GM23338 (cell line): ENCODE measurements around the gene ARHGAP10. TPM values are rescaled to one million over a fixed set of nuclear protein-coding genes. Genes with fewer than 3 reads are reported as not detected.

Experiments used
- ATAC-seq: fragments of 200-7000 bp; cut with Tn5 transposase; 3 replicates; pipeline ENCODE4 v1.9.1; 2020
- DNase-seq: peaks from one replicate; pipeline ENCODE4 v3.0.0-alpha.2; 2015; ENCODE audit warnings: low spot score
- H2AFZ ChIP-seq: fragments of 200-600 bp; sonication (generic); 2 replicates; pipeline ENCODE4 v1.8.0; 2016; ENCODE audit warnings: antibody characterized with exemption, mild to moderate bottlenecking, moderate library complexity
- H3F3A ChIP-seq: fragments of 200-600 bp; sonication (generic); replicated peaks from 2 replicates; pipeline ENCODE4 v1.8.0; 2017; ENCODE audit warnings: antibody characterized with exemption, mixed run types, low read depth
- H3K27ac ChIP-seq: fragments of 200-600 bp; sonication (generic); 2 replicates; pipeline ENCODE4 v1.6.1; 2016; ENCODE audit warnings: low read depth
- H3K27me3 ChIP-seq: fragments of 200-600 bp; sonication (generic); 2 replicates; pipeline ENCODE4 v1.8.0; 2016; ENCODE audit warnings: mild to moderate bottlenecking, mixed run types, moderate library complexity; ENCODE audit not compliant: insufficient read depth
- H3K36me3 ChIP-seq: fragments of 200-600 bp; sonication (generic); 2 replicates; pipeline ENCODE4 v1.8.0; 2016; ENCODE audit warnings: mild to moderate bottlenecking; ENCODE audit not compliant: insufficient read depth
- H3K4me1 ChIP-seq: fragments of 200-600 bp; sonication (generic); 2 replicates; pipeline ENCODE4 v1.8.0; 2016; ENCODE audit warnings: mild to moderate bottlenecking, moderate library complexity; ENCODE audit not compliant: insufficient read depth
- H3K4me2 ChIP-seq: fragments of 200-600 bp; sonication (generic); 2 replicates; pipeline ENCODE4 v1.7.1; 2017; ENCODE audit warnings: mixed run types
- H3K4me3 ChIP-seq: fragments of 200-600 bp; sonication (generic); 2 replicates; pipeline ENCODE4 v1.6.1; 2016; ENCODE audit warnings: mixed run types
- H3K79me2 ChIP-seq: fragments of 200-600 bp; sonication (generic); replicated peaks from 2 replicates; pipeline ENCODE4 v1.8.0; 2017; ENCODE audit warnings: mild to moderate bottlenecking; ENCODE audit not compliant: insufficient read depth
- H3K9me2 ChIP-seq: fragments of 200-600 bp; sonication (generic); 2 replicates; pipeline ENCODE4 v1.8.0; 2017; ENCODE audit not compliant: insufficient read depth
- H4K20me1 ChIP-seq: fragments of 200-600 bp; sonication (generic); replicated peaks from 2 replicates; pipeline ENCODE4 v1.8.0; 2017; ENCODE audit warnings: mild to moderate bottlenecking; ENCODE audit not compliant: insufficient read depth
- H3K27ac Mint-ChIP-seq: 2 replicates; pipeline ENCODE4 v1.8.0; 2020; ENCODE audit warnings: inconsistent platforms, mild to moderate bottlenecking, moderate library complexity, mixed read lengths
- H3K27me3 Mint-ChIP-seq: 3 replicates; pipeline ENCODE4 v1.8.0; 2022; ENCODE audit warnings: low read depth, mild to moderate bottlenecking, moderate library complexity, mixed read lengths, inconsistent platforms; ENCODE audit not compliant: insufficient read depth, poor library complexity
- H3K36me3 Mint-ChIP-seq: 3 replicates; pipeline ENCODE4 v1.8.0; 2021; ENCODE audit warnings: low read depth, mild to moderate bottlenecking, inconsistent platforms, moderate library complexity, mixed read lengths
- H3K4me1 Mint-ChIP-seq: 3 replicates; pipeline ENCODE4 v1.8.0; 2020; ENCODE audit warnings: mild to moderate bottlenecking, inconsistent platforms, mixed read lengths
- H3K4me3 Mint-ChIP-seq: 3 replicates; pipeline ENCODE4 v1.8.0; 2021; ENCODE audit warnings: moderate library complexity, mild to moderate bottlenecking, inconsistent platforms, mixed read lengths
- H3K9me3 Mint-ChIP-seq: 3 replicates; pipeline ENCODE4 v1.8.0; 2020; ENCODE audit warnings: moderate library complexity, mild to moderate bottlenecking, inconsistent platforms, mixed read lengths
- CREB1 ChIP-seq: fragments of 250-450 bp; sonication (Bioruptor Pico); IDR thresholded peaks from 2 replicates; pipeline ENCODE4 v1.5.0; 2020; ENCODE audit warnings: low read depth, mild to moderate bottlenecking, moderate library complexity
- EZH2 ChIP-seq: fragments of 200-600 bp; sonication (generic); IDR thresholded peaks from one replicate; pipeline ENCODE4 v1.8.0; 2017; ENCODE audit warnings: antibody characterized with exemption, mild to moderate bottlenecking, low read depth; ENCODE audit not compliant: unreplicated experiment
- EZH2phosphoT487 ChIP-seq: fragments of 200-600 bp; sonication (generic); IDR thresholded peaks from one replicate; pipeline ENCODE4 v1.8.1; 2018; ENCODE audit warnings: antibody characterized with exemption; ENCODE audit not compliant: unreplicated experiment
- NANOG ChIP-seq: IDR thresholded peaks from 2 replicates; pipeline ENCODE4 v1.6.1; 2016; ENCODE audit warnings: antibody characterized with exemption, borderline replicate concordance
- POLR2AphosphoS5 ChIP-seq: IDR thresholded peaks from 2 replicates; pipeline ENCODE4 v1.6.1; 2016; ENCODE audit warnings: antibody characterized with exemption, low read depth
- STAT1 ChIP-seq: IDR thresholded peaks from one replicate; pipeline ENCODE4 v1.6.1; 2016; ENCODE audit warnings: antibody characterized with exemption; ENCODE audit not compliant: unreplicated experiment
- ZNF114 ChIP-seq: fragments of 250-450 bp; sonication (Bioruptor Pico); IDR thresholded peaks from 2 replicates; pipeline ENCODE4 v1.5.0; 2020; ENCODE audit warnings: mild to moderate bottlenecking, moderate library complexity
- ZNF331 ChIP-seq: fragments of 250-450 bp; sonication (Bioruptor Pico); IDR thresholded peaks from 2 replicates; pipeline ENCODE4 v1.5.0; 2020; ENCODE audit warnings: low read depth, mild to moderate bottlenecking, moderate library complexity
- polyA plus RNA-seq: library from polyadenylated mRNA; unstranded; fragments of >200 nt; fragmentation: Nextera tagmentation; extraction: Ambion mirVana; gene quantifications from 2 replicates; pipeline ENCODE4 v1.2.1, GENCODE V29; 2016
- total RNA-seq: library from RNA; depleted of rRNA; stranded (reverse); fragments of >200 nt; shearing (Covaris generic); gene quantifications from 2 replicates; pipeline ENCODE4 v1.2.3, GENCODE V29; 2014
- TF ChIP-seq, protein P1 (sequence below): IDR thresholded peaks from one replicate; pipeline ENCODE4 v1.6.1; 2018; ENCODE audit warnings: antibody characterized with exemption; ENCODE audit not compliant: unreplicated experiment
- TF ChIP-seq, protein P2 (sequence below): IDR thresholded peaks from 2 replicates; pipeline ENCODE4 v1.6.1; 2016; ENCODE audit warnings: antibody characterized with exemption
- TF ChIP-seq, protein P3 (sequence below): fragments of 250-450 bp; sonication (Bioruptor Pico); IDR thresholded peaks from 2 replicates; pipeline ENCODE4 v1.5.0; 2020; ENCODE audit warnings: mild to moderate bottlenecking, moderate library complexity

ARHGAP10 gene
- total and polyA plus RNA-seq, 2 experiments from 2014 or later, result 5.1 to 6.3 TPM

DNA sequence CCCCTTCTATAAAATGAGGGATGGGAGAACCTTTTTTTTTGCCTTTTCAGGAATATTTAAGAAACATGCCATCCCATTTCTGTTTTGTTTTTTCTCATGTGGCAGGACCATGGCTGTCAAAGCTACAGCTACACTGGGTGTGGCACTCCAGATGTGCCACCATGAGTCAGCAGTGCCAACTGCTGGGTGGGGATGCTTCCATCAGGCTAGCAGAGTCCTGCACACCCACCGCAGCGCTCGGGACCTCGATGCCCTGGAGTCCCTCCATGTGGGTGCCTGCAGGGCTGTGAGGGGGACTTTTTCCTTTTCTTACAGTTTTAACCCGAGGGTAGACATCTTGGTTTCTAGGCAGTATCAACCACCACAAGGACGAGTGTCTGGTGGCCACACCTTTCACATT, 357.7 kb downstream of the ARHGAP10 start (continued):
- TF ChIP-seq, protein P1, sequence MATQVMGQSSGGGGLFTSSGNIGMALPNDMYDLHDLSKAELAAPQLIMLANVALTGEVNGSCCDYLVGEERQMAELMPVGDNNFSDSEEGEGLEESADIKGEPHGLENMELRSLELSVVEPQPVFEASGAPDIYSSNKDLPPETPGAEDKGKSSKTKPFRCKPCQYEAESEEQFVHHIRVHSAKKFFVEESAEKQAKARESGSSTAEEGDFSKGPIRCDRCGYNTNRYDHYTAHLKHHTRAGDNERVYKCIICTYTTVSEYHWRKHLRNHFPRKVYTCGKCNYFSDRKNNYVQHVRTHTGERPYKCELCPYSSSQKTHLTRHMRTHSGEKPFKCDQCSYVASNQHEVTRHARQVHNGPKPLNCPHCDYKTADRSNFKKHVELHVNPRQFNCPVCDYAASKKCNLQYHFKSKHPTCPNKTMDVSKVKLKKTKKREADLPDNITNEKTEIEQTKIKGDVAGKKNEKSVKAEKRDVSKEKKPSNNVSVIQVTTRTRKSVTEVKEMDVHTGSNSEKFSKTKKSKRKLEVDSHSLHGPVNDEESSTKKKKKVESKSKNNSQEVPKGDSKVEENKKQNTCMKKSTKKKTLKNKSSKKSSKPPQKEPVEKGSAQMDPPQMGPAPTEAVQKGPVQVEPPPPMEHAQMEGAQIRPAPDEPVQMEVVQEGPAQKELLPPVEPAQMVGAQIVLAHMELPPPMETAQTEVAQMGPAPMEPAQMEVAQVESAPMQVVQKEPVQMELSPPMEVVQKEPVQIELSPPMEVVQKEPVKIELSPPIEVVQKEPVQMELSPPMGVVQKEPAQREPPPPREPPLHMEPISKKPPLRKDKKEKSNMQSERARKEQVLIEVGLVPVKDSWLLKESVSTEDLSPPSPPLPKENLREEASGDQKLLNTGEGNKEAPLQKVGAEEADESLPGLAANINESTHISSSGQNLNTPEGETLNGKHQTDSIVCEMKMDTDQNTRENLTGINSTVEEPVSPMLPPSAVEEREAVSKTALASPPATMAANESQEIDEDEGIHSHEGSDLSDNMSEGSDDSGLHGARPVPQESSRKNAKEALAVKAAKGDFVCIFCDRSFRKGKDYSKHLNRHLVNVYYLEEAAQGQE, result no peak
- TF ChIP-seq NANOG (no peak), EZH2 (no peak)

DNA sequence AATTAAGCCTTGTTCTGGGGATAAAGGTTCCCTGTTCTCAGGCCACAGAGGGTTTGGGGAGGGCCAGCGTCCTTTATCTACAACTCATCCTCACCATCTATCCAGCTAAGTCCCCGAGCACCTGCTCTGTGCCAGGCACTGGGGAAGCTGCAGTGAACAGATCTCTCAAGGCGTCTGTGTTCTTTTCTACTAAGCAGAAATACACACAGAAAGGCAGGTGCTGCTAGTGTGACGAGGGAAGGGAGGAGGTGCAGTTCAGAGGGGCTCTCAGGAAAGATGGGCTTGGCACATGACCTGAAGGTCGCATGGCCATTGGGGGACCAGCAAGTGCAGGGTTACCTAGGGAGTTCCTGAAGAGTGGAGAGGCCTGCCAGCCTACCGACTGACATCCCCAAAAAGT, 358.1 kb downstream of the ARHGAP10 start:
- no peaks in the 10 kb centered on the region for H3K36me3 Mint-ChIP-seq
- no peak for DNase-seq
- no peaks in the 10 kb centered on the region for H3K4me1 ChIP-seq
- no peaks in the 10 kb centered on the region for H3F3A ChIP-seq
- H3K9me2 ChIP-seq, result 0 out of 2 replicates have a peak, but pooled peaks cover 3% of the 10 kb centered on the region
- H3K36me3 ChIP-seq, result no peaks in the 10 kb centered on the region
- no peaks in the 10 kb centered on the region for H3K79me2 ChIP-seq
- peaks cover 4% of the 10 kb centered on the region; the same call in 1 of the 3 replicates for H3K4me1 Mint-ChIP-seq
- H4K20me1 ChIP-seq, result no peaks in the 10 kb centered on the region
- no peak overlapping the region for H3K27ac Mint-ChIP-seq
- no peak overlapping the region for H3K4me2 ChIP-seq
- H3K9me3 Mint-ChIP-seq, result no peaks in the 10 kb centered on the region; the same call in 2 of the 3 replicates
- H2AFZ ChIP-seq, result no peak overlapping the region
- H3K27me3 Mint-ChIP-seq, result peaks cover 3% of the 10 kb centered on the region
- ATAC-seq, result no peak
- H3K27ac ChIP-seq, result no peak overlapping the region
- H3K4me3 Mint-ChIP-seq, result no peak overlapping the region
- no peak overlapping the region for H3K4me3 ChIP-seq
- H3K27me3 ChIP-seq, result no peaks in the 10 kb centered on the region
- TF ChIP-seq STAT1 (no peak), CREB1 (CRISPR knock-in tag) (no peak), POLR2AphosphoS5 (no peak), ZNF114 (CRISPR knock-in tag) (no peak), ZNF331 (no peak), EZH2phosphoT487 (no peak)
- TF ChIP-seq, protein P2, sequence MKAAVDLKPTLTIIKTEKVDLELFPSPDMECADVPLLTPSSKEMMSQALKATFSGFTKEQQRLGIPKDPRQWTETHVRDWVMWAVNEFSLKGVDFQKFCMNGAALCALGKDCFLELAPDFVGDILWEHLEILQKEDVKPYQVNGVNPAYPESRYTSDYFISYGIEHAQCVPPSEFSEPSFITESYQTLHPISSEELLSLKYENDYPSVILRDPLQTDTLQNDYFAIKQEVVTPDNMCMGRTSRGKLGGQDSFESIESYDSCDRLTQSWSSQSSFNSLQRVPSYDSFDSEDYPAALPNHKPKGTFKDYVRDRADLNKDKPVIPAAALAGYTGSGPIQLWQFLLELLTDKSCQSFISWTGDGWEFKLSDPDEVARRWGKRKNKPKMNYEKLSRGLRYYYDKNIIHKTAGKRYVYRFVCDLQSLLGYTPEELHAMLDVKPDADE, result no peak
- TF ChIP-seq, protein P3, sequence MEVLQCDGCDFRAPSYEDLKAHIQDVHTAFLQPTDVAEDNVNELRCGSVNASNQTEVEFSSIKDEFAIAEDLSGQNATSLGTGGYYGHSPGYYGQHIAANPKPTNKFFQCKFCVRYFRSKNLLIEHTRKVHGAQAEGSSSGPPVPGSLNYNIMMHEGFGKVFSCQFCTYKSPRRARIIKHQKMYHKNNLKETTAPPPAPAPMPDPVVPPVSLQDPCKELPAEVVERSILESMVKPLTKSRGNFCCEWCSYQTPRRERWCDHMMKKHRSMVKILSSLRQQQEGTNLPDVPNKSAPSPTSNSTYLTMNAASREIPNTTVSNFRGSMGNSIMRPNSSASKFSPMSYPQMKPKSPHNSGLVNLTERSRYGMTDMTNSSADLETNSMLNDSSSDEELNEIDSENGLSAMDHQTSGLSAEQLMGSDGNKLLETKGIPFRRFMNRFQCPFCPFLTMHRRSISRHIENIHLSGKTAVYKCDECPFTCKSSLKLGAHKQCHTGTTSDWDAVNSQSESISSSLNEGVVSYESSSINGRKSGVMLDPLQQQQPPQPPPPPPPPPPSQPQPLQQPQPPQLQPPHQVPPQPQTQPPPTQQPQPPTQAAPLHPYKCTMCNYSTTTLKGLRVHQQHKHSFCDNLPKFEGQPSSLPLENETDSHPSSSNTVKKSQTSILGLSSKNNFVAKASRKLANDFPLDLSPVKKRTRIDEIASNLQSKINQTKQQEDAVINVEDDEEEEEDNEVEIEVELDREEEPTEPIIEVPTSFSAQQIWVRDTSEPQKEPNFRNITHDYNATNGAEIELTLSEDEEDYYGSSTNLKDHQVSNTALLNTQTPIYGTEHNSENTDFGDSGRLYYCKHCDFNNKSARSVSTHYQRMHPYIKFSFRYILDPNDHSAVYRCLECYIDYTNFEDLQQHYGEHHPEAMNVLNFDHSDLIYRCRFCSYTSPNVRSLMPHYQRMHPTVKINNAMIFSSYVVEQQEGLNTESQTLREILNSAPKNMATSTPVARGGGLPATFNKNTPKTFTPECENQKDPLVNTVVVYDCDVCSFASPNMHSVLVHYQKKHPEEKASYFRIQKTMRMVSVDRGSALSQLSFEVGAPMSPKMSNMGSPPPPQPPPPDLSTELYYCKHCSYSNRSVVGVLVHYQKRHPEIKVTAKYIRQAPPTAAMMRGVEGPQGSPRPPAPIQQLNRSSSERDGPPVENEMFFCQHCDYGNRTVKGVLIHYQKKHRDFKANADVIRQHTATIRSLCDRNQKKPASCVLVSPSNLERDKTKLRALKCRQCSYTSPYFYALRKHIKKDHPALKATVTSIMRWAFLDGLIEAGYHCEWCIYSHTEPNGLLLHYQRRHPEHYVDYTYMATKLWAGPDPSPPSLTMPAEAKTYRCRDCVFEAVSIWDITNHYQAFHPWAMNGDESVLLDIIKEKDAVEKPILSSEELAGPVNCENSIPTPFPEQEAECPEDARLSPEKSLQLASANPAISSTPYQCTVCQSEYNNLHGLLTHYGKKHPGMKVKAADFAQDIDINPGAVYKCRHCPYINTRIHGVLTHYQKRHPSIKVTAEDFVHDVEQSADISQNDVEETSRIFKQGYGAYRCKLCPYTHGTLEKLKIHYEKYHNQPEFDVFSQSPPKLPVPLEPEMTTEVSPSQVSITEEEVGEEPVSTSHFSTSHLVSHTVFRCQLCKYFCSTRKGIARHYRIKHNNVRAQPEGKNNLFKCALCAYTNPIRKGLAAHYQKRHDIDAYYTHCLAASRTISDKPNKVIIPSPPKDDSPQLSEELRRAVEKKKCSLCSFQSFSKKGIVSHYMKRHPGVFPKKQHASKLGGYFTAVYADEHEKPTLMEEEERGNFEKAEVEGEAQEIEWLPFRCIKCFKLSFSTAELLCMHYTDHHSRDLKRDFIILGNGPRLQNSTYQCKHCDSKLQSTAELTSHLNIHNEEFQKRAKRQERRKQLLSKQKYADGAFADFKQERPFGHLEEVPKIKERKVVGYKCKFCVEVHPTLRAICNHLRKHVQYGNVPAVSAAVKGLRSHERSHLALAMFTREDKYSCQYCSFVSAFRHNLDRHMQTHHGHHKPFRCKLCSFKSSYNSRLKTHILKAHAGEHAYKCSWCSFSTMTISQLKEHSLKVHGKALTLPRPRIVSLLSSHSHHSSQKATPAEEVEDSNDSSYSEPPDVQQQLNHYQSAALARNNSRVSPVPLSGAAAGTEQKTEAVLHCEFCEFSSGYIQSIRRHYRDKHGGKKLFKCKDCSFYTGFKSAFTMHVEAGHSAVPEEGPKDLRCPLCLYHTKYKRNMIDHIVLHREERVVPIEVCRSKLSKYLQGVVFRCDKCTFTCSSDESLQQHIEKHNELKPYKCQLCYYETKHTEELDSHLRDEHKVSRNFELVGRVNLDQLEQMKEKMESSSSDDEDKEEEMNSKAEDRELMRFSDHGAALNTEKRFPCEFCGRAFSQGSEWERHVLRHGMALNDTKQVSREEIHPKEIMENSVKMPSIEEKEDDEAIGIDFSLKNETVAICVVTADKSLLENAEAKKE, result no peak
- TF ChIP-seq, protein P1, result no peak
